Pancreas (tissue), 10 donors: ENCODE measurements around the gene GPR156. TPM values are rescaled to one million over a fixed set of nuclear protein-coding genes. Genes with fewer than 3 reads are reported as not detected.

Experiments used
- ATAC-seq, 4 donors: fragments of 200-7000 bp; cut with Tn5 transposase; one replicate each; pipeline versions ENCODE4 v1.8.0 to v1.9.1; 2020; ENCODE audit warnings: mild to moderate bottlenecking in 4 of 4, moderate library complexity in 4 of 4
- DNase-seq, 6 donors: peaks; one replicate each; pipeline ENCODE4 v3.0.0-alpha.2; 2020
- FAIRE-seq: peaks from 2 replicates; lab custom pipeline; 2012; peaks lifted over from hg19 to GRCh38; lab: Jason Lieb, UNC
- H3K27ac ChIP-seq, 4 donors: fragments of 200-600 bp; sonication (generic); 1 replicate in 3 of 4; 2 replicates in 1 of 4; pipeline versions ENCODE4 v1.5.0 to v1.8.0; 2020
- H3K27me3 ChIP-seq, 4 donors: fragments of 200-600 bp; one replicate each; pipeline ENCODE4 v1.8.0; 2021
- H3K36me3 ChIP-seq, 3 donors: fragments of 200-600 bp; sonication (generic) in 1 of 3; one replicate each; pipeline versions ENCODE4 v1.5.0 to v1.8.0; 2020 to 2021
- H3K4me1 ChIP-seq, 3 donors: fragments of 200-600 bp; one replicate each; pipeline ENCODE4 v1.8.0; 2021
- H3K4me3 ChIP-seq, 4 donors: fragments of 200-600 bp; sonication (generic) in 2 of 4; one replicate each; pipeline versions ENCODE4 v1.5.0 to v1.8.0; 2020 to 2021
- H3K9me3 ChIP-seq, 4 donors: fragments of 200-600 bp; one replicate each; pipeline ENCODE4 v1.8.0; 2021
- WGBS, 2 donors: extraction: QIAGEN DNeasy Blood & Tissue Kit; methylation state at CpG; one replicate each; pipeline ENCODE4 v1.1.7; 2013; 5-methylcytosine and 5-hydroxymethylcytosine counted together
- intact Hi-C, 3 donors: fragments of 100-400 bp; cut with DNase I; formaldehyde crosslinking; loops; one replicate each; pipeline versions ENCODE4 v1.11.1 to v1.14.2; 2022
- polyA plus RNA-seq, 2 donors: library from polyadenylated mRNA; stranded (reverse); fragments of 200-250 nt; gene quantifications; one replicate each; pipeline ENCODE4 v1.2.3, GENCODE V29; 2013
- total RNA-seq, 6 donors: library from RNA; stranded (reverse); fragmentation: NEBNext Ultra II Directional in 4 of 6; extraction: Animal tissue kit (Norgen Biotek cat#: 25700) in 4 of 6; gene quantifications; one replicate each; pipeline versions ENCODE4 v1.2.1 to v1.2.4, GENCODE V29; 2021 to 2023
- TF ChIP-seq, protein P1 (sequence below), 4 donors: fragments of 200-600 bp; sonication (generic) in 3 of 4; IDR thresholded peaks; one replicate each; pipeline versions ENCODE4 v1.5.0 to v1.8.0; 2021; ENCODE audit warnings: antibody characterized with exemption in 4 of 4
- donor health status: healthy with polysubstance abuse.
- donor health status: DM: no; HTN: no; CAD: no; lungs with moderate emphysema.
- donor health status: DM: no; HTN: no; CAD: no.
- donor health status: control.
- donor health status: control.
- donor health status: Bipolar disorder and iron deficiency.
- donor health status: DM: yes; HTN: yes; CAD: no.
- donor health status: DM: no; HTN: no; CAD: no.
- donor health status: DM: no; HTN: no; CAD: no.
- donor health status: DM: yes; HTN: yes; CAD: no.

The GPR156 gene
- total and polyA plus RNA-seq, 8 donors = 0.05 to 0.16 (median 0.08) TPM; not detected in 4

DNA sequence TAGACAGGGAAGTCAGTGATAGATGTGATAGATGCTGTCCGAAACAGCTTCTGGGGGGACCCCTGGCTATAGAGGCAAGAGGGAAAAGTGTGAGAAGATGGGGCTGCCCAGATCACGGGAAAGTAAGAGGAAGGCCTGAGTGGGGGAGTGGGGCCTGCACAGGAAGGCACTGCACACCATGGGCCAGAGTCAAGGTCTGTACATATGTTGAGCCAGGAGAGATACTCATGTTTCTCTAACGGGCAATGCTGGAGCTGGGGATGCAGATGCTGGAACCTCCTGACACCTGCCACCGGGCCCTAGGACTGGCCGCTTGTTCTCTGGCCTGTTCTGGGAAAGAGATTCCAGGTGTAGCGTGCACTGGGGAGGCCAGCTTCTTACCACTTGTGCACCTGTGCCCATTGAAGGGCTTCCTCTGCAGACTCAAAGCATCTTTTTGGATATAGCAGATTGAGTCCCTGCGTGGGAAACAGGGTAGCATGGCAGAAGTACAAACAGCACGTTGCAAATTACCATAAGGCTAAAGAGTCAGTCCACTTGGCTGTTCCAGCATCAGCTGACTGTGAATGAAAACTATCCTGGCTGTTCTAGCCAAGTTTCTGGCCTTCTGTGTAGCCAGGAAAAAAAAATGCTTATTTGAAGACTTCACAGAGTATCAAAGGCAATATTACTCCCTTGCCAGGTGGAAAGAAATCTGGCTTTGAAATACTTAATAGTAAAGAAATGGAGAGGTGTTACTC is 113.7 kb downstream of the GPR156 start:
- no peaks in the 10 kb centered on the region for H3K36me3 ChIP-seq
- intact Hi-C loops = no loop called here
- TF ChIP-seq, protein P1, sequence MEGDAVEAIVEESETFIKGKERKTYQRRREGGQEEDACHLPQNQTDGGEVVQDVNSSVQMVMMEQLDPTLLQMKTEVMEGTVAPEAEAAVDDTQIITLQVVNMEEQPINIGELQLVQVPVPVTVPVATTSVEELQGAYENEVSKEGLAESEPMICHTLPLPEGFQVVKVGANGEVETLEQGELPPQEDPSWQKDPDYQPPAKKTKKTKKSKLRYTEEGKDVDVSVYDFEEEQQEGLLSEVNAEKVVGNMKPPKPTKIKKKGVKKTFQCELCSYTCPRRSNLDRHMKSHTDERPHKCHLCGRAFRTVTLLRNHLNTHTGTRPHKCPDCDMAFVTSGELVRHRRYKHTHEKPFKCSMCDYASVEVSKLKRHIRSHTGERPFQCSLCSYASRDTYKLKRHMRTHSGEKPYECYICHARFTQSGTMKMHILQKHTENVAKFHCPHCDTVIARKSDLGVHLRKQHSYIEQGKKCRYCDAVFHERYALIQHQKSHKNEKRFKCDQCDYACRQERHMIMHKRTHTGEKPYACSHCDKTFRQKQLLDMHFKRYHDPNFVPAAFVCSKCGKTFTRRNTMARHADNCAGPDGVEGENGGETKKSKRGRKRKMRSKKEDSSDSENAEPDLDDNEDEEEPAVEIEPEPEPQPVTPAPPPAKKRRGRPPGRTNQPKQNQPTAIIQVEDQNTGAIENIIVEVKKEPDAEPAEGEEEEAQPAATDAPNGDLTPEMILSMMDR (IDR thresholded peaks at IDR 0.05) = no peak
- no peaks in the 10 kb centered on the region for H3K9me3 ChIP-seq
- whole genome bisulfite sequencing, 2 donors = 84 to 87% methylated on average over 8 of the region's 8 CpGs
- ATAC-seq = no peak
- no peaks in the 10 kb centered on the region for H3K27me3 ChIP-seq
- H3K27ac ChIP-seq = no peak overlapping the region
- no peak for FAIRE-seq
- H3K4me3 ChIP-seq = no peak overlapping the region
- H3K4me1 ChIP-seq = no peaks in the 10 kb centered on the region
- no peak for DNase-seq

DNA sequence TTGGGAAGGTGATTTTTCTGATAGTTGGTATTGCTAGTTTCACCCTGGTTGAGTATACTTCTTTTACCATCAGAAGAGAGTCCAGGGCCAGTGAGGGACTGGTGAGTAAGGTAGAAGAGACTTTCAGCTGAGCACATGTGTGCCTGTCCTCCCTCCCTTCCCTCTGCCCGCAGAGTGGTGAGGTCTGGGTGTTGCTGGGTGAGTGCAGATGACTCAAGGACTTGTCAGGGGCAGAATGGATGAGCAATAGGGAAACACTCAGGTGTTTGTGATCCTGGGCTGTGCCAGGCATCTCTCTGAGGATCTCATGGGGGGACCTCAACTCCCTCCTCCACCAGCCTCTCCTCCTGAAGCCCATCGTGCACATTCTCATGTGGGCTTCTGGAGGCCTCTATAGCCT is 114.8 kb downstream of the GPR156 start:
- no peaks in the 10 kb centered on the region for H3K27me3 ChIP-seq
- H3K4me1 ChIP-seq = no peaks in the 10 kb centered on the region
- WGBS, 2 donors = 60 to 72% methylated on average over 2 of the region's 2 CpGs
- FAIRE-seq = no peak
- no peak overlapping the region for H3K27ac ChIP-seq
- DNase-seq = no peak
- intact Hi-C loops = no loop called here
- ATAC-seq = peak in 3 of 4 donors; percentile 26 to 82 (median 71)
- TF ChIP-seq, protein P1 (IDR thresholded peaks at IDR 0.05) = no peak
- H3K4me3 ChIP-seq = no peak overlapping the region
- H3K9me3 ChIP-seq = no peaks in the 10 kb centered on the region
- no peaks in the 10 kb centered on the region for H3K36me3 ChIP-seq

DNA sequence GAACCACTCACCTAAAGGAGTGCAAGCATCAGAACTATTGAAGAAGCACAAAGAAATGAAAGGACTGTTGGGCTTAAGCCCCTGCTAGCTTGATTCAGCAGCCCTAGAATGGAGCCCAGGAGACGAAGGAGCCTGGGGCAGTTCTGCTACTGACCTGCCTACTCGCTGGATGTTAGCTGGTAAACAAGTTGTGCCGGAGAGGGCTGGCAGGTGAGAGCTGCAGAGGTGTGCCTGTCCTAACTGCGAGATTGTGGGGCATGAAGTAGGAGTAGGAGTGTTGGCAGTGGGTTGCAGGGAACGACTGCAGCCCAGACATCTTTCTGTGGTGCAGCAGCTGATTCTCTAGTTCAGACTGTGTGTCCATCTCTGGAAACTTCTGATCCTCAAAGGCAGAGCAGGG is 115.6 kb downstream of the GPR156 start:
- no peak overlapping the region for H3K4me3 ChIP-seq
- TF ChIP-seq, protein P1 (IDR thresholded peaks at IDR 0.05) = no peak
- 72 to 75% methylated on average over 5 of the region's 5 CpGs for WGBS, 2 donors
- FAIRE-seq = no peak
- H3K27ac ChIP-seq = no peak overlapping the region
- intact Hi-C loops = no loop called here
- no peak for ATAC-seq
- H3K9me3 ChIP-seq = no peaks in the 10 kb centered on the region
- H3K36me3 ChIP-seq = no peaks in the 10 kb centered on the region
- no peak for DNase-seq
- H3K27me3 ChIP-seq = no peaks in the 10 kb centered on the region
- no peaks in the 10 kb centered on the region for H3K4me1 ChIP-seq

DNA sequence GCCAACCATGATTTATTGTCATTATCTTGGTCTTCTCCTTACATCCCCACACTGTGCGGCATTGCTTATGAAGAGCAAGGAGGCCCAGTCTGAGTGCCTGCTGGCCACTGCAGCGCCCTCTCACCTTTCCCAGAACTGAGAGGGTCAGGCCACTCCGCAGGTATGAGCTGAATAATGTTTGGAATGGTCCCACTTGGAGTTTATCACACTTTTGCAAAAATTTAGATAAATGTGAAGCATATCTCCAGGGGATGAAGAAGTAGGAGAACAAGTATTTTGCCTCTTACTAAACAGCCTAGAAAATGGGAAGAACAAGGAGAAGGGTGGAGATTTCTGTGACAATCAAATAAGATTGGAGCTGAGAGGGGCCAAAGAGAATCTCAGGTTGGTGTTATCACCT is 116.4 kb downstream of the GPR156 start:
- ATAC-seq = no peak
- DNase-seq = no peak
- TF ChIP-seq, protein P1 (IDR thresholded peaks at IDR 0.05) = no peak
- no peak overlapping the region for H3K4me3 ChIP-seq
- no peaks in the 10 kb centered on the region for H3K9me3 ChIP-seq
- no peak for FAIRE-seq
- H3K27ac ChIP-seq = no peak overlapping the region
- H3K4me1 ChIP-seq = no peaks in the 10 kb centered on the region
- no peaks in the 10 kb centered on the region for H3K36me3 ChIP-seq
- WGBS, 2 donors = 90 to 92% methylated on average over 3 of the region's 3 CpGs
- no peaks in the 10 kb centered on the region for H3K27me3 ChIP-seq
- intact Hi-C loops = no loop called here

DNA sequence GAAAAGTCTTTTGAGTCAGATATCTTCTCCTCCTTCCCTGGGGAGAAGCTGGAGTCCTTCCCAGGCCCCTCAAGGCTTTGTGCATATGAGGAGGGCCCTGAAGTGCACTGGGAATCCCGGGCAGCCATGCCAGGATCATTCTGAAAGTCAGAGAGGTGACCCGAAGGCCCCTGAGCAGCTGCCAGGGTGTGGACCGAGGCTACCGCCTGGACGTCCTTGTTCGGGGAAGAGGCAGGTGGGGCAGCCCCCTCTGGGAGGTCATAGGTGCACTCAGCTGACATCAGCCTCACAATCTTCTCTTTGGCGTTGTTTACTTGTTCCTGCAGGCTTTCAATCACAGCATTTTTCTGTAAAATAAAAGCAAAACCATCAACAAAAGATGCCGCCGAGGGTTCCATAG is 117.0 kb downstream of the GPR156 start:
- no peak overlapping the region for H3K4me3 ChIP-seq
- 66 to 75% methylated on average over 9 of the region's 9 CpGs for WGBS, 2 donors
- intact Hi-C loops = no loop called here
- H3K36me3 ChIP-seq = no peaks in the 10 kb centered on the region
- FAIRE-seq (no peak), ATAC-seq (no peak), DNase-seq (no peak)
- H3K27ac ChIP-seq = no peak overlapping the region
- no peaks in the 10 kb centered on the region for H3K27me3 ChIP-seq
- TF ChIP-seq, protein P1 (IDR thresholded peaks at IDR 0.05) = no peak
- no peaks in the 10 kb centered on the region for H3K4me1 ChIP-seq
- H3K9me3 ChIP-seq = no peaks in the 10 kb centered on the region
